Type B pancreatic cell (in vitro differentiated cells): ENCODE measurements around the gene MYLK. TPM values are rescaled to one million over a fixed set of nuclear protein-coding genes. Genes with fewer than 3 reads are reported as not detected.

Source experiments
- DNase-seq: peaks from one replicate; pipeline ENCODE4 v3.0.0; 2021; ENCODE audit warnings: mixed read lengths; ENCODE audit not compliant: unreplicated experiment; ENCODE audit errors: extremely low spot score
- H3K27ac Mint-ChIP-seq: 2 replicates; pipeline ENCODE4 v1.8.0; 2021; ENCODE audit warnings: mild to moderate bottlenecking, mixed read lengths
- H3K27me3 Mint-ChIP-seq: 2 replicates; pipeline ENCODE4 v1.8.0; 2021; ENCODE audit warnings: mixed read lengths
- H3K36me3 Mint-ChIP-seq: 2 replicates; pipeline ENCODE4 v1.8.0; 2021; ENCODE audit warnings: mixed read lengths
- H3K4me1 Mint-ChIP-seq: one replicate; pipeline ENCODE4 v1.8.0; 2021; ENCODE audit warnings: mixed read lengths; ENCODE audit not compliant: unreplicated experiment
- H3K4me3 Mint-ChIP-seq: 2 replicates; pipeline ENCODE4 v1.8.0; 2021; ENCODE audit warnings: mild to moderate bottlenecking, mixed read lengths
- H3K9me3 Mint-ChIP-seq: 2 replicates; pipeline ENCODE4 v1.8.0; 2021; ENCODE audit warnings: mixed read lengths
- CTCF ChIP-seq: fragments of 200-600 bp; sonication (generic); conservative IDR thresholded peaks from 2 replicates; pipeline ENCODE4 v1.5.0; 2021; ENCODE audit warnings: antibody characterized with exemption, mild to moderate bottlenecking
- total RNA-seq: library from RNA; stranded (reverse); gene quantifications from 2 replicates; pipeline ENCODE4 v1.2.1, GENCODE V29; 2021; ENCODE audit warnings: low replicate concordance

The MYLK gene
- total RNA-seq, 1 donor from 2014 or later: 16.8 TPM

DNA sequence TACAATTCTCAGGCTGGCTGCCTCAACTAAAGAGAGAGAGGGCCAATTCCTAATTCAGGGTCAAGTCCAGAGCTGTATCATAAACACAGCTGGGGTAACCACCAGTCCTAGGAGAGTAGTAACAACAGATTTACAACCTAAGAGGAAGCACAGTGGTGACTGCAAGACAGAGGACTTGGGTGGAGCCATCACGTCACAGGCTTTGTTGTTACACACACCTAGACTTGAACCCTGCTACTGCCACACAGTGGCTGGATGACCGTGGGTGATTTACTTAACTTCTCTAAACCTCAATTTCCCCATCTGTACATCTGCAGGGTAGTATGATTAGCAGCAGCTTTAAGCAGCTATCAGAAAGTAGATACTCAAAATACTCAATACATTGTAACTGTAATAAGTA, 78.6 kb downstream of the MYLK start:
- Mint-ChIP-seq H3K9me3 (no peaks in the 10 kb centered on the region), H3K4me3 (no peak overlapping the region), H3K27ac (no peak overlapping the region), H3K4me1 (peaks cover 12% of the 10 kb centered on the region), H3K27me3 (peaks cover 4% of the 10 kb centered on the region), H3K36me3 (no peaks in the 10 kb centered on the region)
- no peak for TF ChIP-seq CTCF
- no peak for DNase-seq

- H3K27ac Mint-ChIP-seq: no peak overlapping the region
- H3K4me1 Mint-ChIP-seq: peaks cover 16% of the 10 kb centered on the region
- H3K4me3 Mint-ChIP-seq: no peak overlapping the region
- no peak for DNase-seq
- no peaks in the 10 kb centered on the region for H3K36me3 Mint-ChIP-seq
- H3K9me3 Mint-ChIP-seq: no peaks in the 10 kb centered on the region
- no peak for TF ChIP-seq CTCF
- peaks cover 4% of the 10 kb centered on the region for H3K27me3 Mint-ChIP-seq
Measured at GRCh38 chr3:123805101-123805500, 79.0 kb downstream of the MYLK start.

DNA sequence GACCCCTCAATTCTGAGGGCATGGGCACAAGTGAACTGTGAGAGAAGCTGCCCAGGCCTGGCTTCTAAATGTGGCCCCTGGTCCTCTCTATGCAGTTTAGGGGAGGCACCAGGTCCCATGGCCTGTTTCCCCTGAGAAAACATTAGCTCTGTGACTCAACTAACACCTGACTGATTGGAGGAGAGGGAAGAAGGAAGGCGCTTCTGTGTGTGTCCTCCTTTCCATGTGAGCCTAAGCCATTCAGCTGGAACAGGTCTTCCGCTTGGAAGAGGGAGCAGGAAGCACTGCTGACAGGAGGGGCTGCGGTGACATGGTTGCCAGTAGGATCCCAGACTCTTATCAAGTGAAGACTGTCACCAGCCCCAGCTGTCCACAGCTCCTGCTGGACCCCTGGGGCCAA, 79.5 kb downstream of the MYLK start:
- H3K36me3 Mint-ChIP-seq: no peaks in the 10 kb centered on the region
- no peak for TF ChIP-seq CTCF
- peaks cover 20% of the 10 kb centered on the region for H3K4me1 Mint-ChIP-seq
- no peaks in the 10 kb centered on the region for H3K9me3 Mint-ChIP-seq
- no peak overlapping the region for H3K4me3 Mint-ChIP-seq
- H3K27ac Mint-ChIP-seq: no peak overlapping the region
- DNase-seq: no peak
- H3K27me3 Mint-ChIP-seq: peaks cover 5% of the 10 kb centered on the region

DNA sequence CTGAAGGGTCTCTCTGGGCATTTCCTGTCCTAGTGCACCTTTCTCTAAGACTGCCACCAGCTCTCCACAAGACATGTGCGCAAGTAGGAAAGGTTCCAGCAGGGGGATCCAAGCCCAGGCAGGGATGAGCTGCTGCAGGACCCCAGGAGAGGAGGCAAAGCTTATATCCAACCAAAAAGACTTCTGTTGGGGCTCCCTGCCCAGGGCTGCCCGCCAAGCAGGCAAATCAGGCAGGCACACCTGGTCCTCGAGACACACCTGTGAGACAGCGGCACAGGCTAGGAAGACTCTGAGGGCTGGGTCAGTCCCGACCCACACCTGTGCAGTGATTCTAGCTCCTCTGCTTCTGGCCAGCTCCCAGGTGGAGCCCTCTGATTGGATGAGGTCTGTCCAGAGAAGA, 80.6 kb downstream of the MYLK start:
- Mint-ChIP-seq H3K4me3 (no peak overlapping the region), H3K36me3 (no peaks in the 10 kb centered on the region), H3K9me3 (no peaks in the 10 kb centered on the region), H3K4me1 (peaks cover 32% of the 10 kb centered on the region), H3K27me3 (peaks cover 13% of the 10 kb centered on the region), H3K27ac (no peak overlapping the region)
- no peak for DNase-seq
- no peak for TF ChIP-seq CTCF

DNA sequence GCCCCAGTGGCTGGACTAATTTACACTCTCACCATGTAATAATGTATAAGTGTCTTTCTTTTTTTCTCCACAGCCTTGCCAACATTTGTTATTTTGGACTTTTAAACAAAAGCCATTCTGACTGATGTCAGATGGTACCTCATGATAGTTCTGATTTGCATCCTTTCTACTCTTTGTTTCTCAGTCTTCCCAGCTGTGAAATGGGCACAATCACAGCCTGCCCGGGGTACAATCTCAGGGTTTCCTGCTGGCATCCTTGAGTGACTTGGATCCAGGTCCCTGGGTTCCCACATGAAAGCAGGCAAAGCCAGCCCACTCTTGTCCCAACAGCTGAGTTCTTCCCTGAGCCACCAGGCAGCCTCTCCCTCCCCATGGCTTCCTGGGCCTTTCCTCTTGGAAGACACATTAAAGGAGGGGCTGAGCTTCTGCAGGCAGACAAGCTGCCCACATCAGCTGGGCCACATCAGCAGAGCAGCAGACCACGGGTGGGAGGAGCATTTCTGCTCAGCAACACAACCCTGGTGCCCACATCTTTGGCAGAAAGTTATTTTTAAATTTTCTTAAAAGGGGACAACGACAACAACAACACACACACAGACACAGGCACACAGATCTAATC, 82.0 kb downstream of the MYLK start:
- Mint-ChIP-seq H3K27ac (no peak overlapping the region), H3K4me3 (no peak overlapping the region), H3K27me3 (peaks cover 20% of the 10 kb centered on the region), H3K36me3 (no peaks in the 10 kb centered on the region), H3K9me3 (no peaks in the 10 kb centered on the region), H3K4me1 (peaks cover 35% of the 10 kb centered on the region)
- no peak for TF ChIP-seq CTCF
- DNase-seq: no peak

- H3K4me3 Mint-ChIP-seq: no peak overlapping the region
- H3K27ac Mint-ChIP-seq: no peak overlapping the region
- H3K4me1 Mint-ChIP-seq: peaks cover 35% of the 10 kb centered on the region
- peaks cover 20% of the 10 kb centered on the region for H3K27me3 Mint-ChIP-seq
- DNase-seq: no peak
- H3K9me3 Mint-ChIP-seq: no peaks in the 10 kb centered on the region
- no peaks in the 10 kb centered on the region for H3K36me3 Mint-ChIP-seq
- TF ChIP-seq CTCF: no peak
Measured at GRCh38 chr3:123801474-123801873, 82.7 kb downstream of the MYLK start.
